Astrocyte (in vitro differentiated cells and primary cell): ENCODE measurements around the gene CLINT1. TPM values are rescaled to one million over a fixed set of nuclear protein-coding genes. Genes with fewer than 3 reads are reported as not detected.

Experiments
- DNase-seq: peaks from one replicate; pipeline ENCODE4 v3.0.0-alpha.2; 2010; ENCODE audit warnings: low read depth
- FAIRE-seq: peaks from 2 replicates; lab custom pipeline; 2011; peaks lifted over from hg19 to GRCh38; lab: Jason Lieb, UNC
- H2AFZ ChIP-seq: 2 replicates; pipeline ENCODE4 v1.6.0; 2012; ENCODE audit warnings: low read depth, low read length, inconsistent platforms
- H3K27ac ChIP-seq: 2 replicates; pipeline ENCODE4 v1.5.1; 2011; ENCODE audit warnings: low read depth, low read length, inconsistent platforms
- H3K27me3 ChIP-seq: 2 replicates; pipeline ENCODE4 v1.6.0; 2011; ENCODE audit warnings: low read length, inconsistent platforms; ENCODE audit not compliant: insufficient read depth
- H3K36me3 ChIP-seq: 2 replicates; pipeline ENCODE4 v1.5.1; 2011; ENCODE audit warnings: low read length, inconsistent platforms; ENCODE audit not compliant: insufficient read depth
- H3K4me1 ChIP-seq: 2 replicates; pipeline ENCODE4 v1.5.1; 2011; ENCODE audit warnings: low read length, inconsistent platforms; ENCODE audit not compliant: insufficient read depth
- H3K4me2 ChIP-seq: 2 replicates; pipeline ENCODE4 v1.6.0; 2012; ENCODE audit warnings: low read length, inconsistent platforms
- H3K4me3 ChIP-seq: 2 replicates; pipeline ENCODE4 v1.5.1; 2011; ENCODE audit warnings: low read depth, mild to moderate bottlenecking, low read length, inconsistent platforms; ENCODE audit not compliant: insufficient read depth
- H3K79me2 ChIP-seq: 2 replicates; pipeline ENCODE4 v1.6.0; 2012; ENCODE audit warnings: mild to moderate bottlenecking, low read length, inconsistent platforms; ENCODE audit not compliant: insufficient read depth
- H3K9ac ChIP-seq: 2 replicates; pipeline ENCODE4 v1.6.0; 2012; ENCODE audit warnings: mild to moderate bottlenecking, low read length, inconsistent platforms
- H3K9me3 ChIP-seq: 2 replicates; pipeline ENCODE4 v1.5.1; 2012; ENCODE audit warnings: low read depth, mild to moderate bottlenecking, low read length, inconsistent platforms; ENCODE audit not compliant: insufficient read depth
- H4K20me1 ChIP-seq: 2 replicates; pipeline ENCODE4 v1.6.0; 2012; ENCODE audit warnings: low read length, inconsistent platforms; ENCODE audit not compliant: insufficient read depth
- H3K27ac Mint-ChIP-seq: one replicate; pipeline ENCODE4 v1.8.0; 2021; ENCODE audit warnings: mild to moderate bottlenecking, mixed read lengths; ENCODE audit not compliant: unreplicated experiment
- H3K27me3 Mint-ChIP-seq: one replicate; pipeline ENCODE4 v1.8.0; 2021; ENCODE audit warnings: low read depth, mixed read lengths; ENCODE audit not compliant: unreplicated experiment
- H3K36me3 Mint-ChIP-seq: one replicate; pipeline ENCODE4 v1.8.0; 2021; ENCODE audit warnings: low read depth, mixed read lengths; ENCODE audit not compliant: unreplicated experiment
- H3K4me1 Mint-ChIP-seq: one replicate; pipeline ENCODE4 v1.8.0; 2021; ENCODE audit warnings: low read depth, mixed read lengths; ENCODE audit not compliant: unreplicated experiment
- H3K4me3 Mint-ChIP-seq: one replicate; pipeline ENCODE4 v1.8.0; 2021; ENCODE audit warnings: mild to moderate bottlenecking, moderate library complexity, mixed read lengths; ENCODE audit not compliant: unreplicated experiment
- H3K9me3 Mint-ChIP-seq: one replicate; pipeline ENCODE4 v1.8.0; 2021; ENCODE audit warnings: mild to moderate bottlenecking, mixed read lengths; ENCODE audit not compliant: unreplicated experiment
- CTCF ChIP-seq: IDR thresholded peaks from 2 replicates; pipeline ENCODE4 v1.5.1; 2011; ENCODE audit warnings: low read depth, mild to moderate bottlenecking, inconsistent platforms, low read length, moderate library complexity; ENCODE audit not compliant: insufficient read depth
- EZH2 ChIP-seq: IDR thresholded peaks from 2 replicates; pipeline ENCODE4 v1.6.1; 2012; ENCODE audit warnings: mild to moderate bottlenecking, low read length, inconsistent platforms; ENCODE audit not compliant: insufficient read depth
- total RNA-seq: library from RNA; stranded (reverse); gene quantifications from 2 replicates; pipeline ENCODE4 v1.2.1, GENCODE V29; 2021

CLINT1 gene
- total RNA-seq, 1 donor from 2014 or later: 100 TPM

- no peak overlapping the region for H3K4me3 Mint-ChIP-seq
These were observed 19.7 kb downstream of the CLINT1 start for GRCh38 chr5:157839157-157839795.

GRCh38 chr5:157836121-157836753 lies 22.7 kb downstream of the CLINT1 start:
- no peaks in the 10 kb centered on the region for H3K36me3 ChIP-seq
- no peak overlapping the region for H3K27ac ChIP-seq
- H3K27me3 ChIP-seq: no peaks in the 10 kb centered on the region
- H3K9ac ChIP-seq: no peak overlapping the region
- Mint-ChIP-seq H3K27me3 (no peaks in the 10 kb centered on the region), H3K36me3 (peaks cover 2% of the 10 kb centered on the region), H3K9me3 (no peaks in the 10 kb centered on the region), H3K4me3 (no peak overlapping the region), H3K4me1 (no peaks in the 10 kb centered on the region), H3K27ac (no peak overlapping the region)
- TF ChIP-seq CTCF (no peak), EZH2 (no peak)
- H3K4me1 ChIP-seq: no peaks in the 10 kb centered on the region
- H3K9me3 ChIP-seq: no peaks in the 10 kb centered on the region
- peaks cover 95% of the 10 kb centered on the region for H4K20me1 ChIP-seq
- no peak overlapping the region for H2AFZ ChIP-seq
- DNase-seq (no peak), FAIRE-seq (no peak)
- H3K79me2 ChIP-seq: peaks cover 97% of the 10 kb centered on the region
- H3K4me2 ChIP-seq: no peak overlapping the region
- H3K4me3 ChIP-seq: no peak overlapping the region

More at GRCh38 chr5:157839157-157839795, 19.7 kb downstream of the CLINT1 start:
- Histone ChIP-seq H3K27me3 (no peaks in the 10 kb centered on the region), H4K20me1 (peaks cover 95% of the 10 kb centered on the region), H3K9me3 (no peaks in the 10 kb centered on the region), H3K4me1 (no peaks in the 10 kb centered on the region), H3K4me2 (no peak overlapping the region), H3K79me2 (peaks cover 97% of the 10 kb centered on the region), H3K36me3 (no peaks in the 10 kb centered on the region), H3K9ac (no peak overlapping the region), H3K27ac (no peak overlapping the region), H2AFZ (no peak overlapping the region), H3K4me3 (no peak overlapping the region)
- Mint-ChIP-seq H3K4me1 (peaks cover 1% of the 10 kb centered on the region), H3K27ac (no peak overlapping the region), H3K36me3 (peaks cover 2% of the 10 kb centered on the region), H3K9me3 (no peaks in the 10 kb centered on the region), H3K27me3 (no peaks in the 10 kb centered on the region)
- TF ChIP-seq EZH2: no peak
- TF ChIP-seq CTCF: no peak
- no peak for DNase-seq
- no peak for FAIRE-seq

- peaks cover 96% of the 10 kb centered on the region for H4K20me1 ChIP-seq
- H3K4me3 Mint-ChIP-seq: no peak overlapping the region
These were observed 23.9 kb downstream of the CLINT1 start for GRCh38 chr5:157835041-157835440.

More at GRCh38 chr5:157835041-157835440, 23.9 kb downstream of the CLINT1 start:
- Mint-ChIP-seq H3K36me3 (peaks cover 2% of the 10 kb centered on the region), H3K27ac (no peak overlapping the region), H3K4me1 (no peaks in the 10 kb centered on the region), H3K9me3 (no peaks in the 10 kb centered on the region), H3K27me3 (no peaks in the 10 kb centered on the region)
- Histone ChIP-seq H3K4me2 (no peak overlapping the region), H2AFZ (no peak overlapping the region), H3K9me3 (no peaks in the 10 kb centered on the region), H3K4me1 (no peaks in the 10 kb centered on the region), H3K27ac (no peak overlapping the region), H3K27me3 (no peaks in the 10 kb centered on the region), H3K36me3 (no peaks in the 10 kb centered on the region), H3K79me2 (peaks cover 95% of the 10 kb centered on the region), H3K9ac (no peak overlapping the region), H3K4me3 (no peak overlapping the region)
- no peak for FAIRE-seq
- no peak for TF ChIP-seq EZH2
- TF ChIP-seq CTCF: no peak
- DNase-seq: no peak
